Colonic mucosa (tissue), 4 donors: Measurements from ENCODE around the gene ZMYM2. TPM values are rescaled to one million over a fixed set of nuclear protein-coding genes. Genes with fewer than 3 reads are reported as not detected.

Experiments
- DNase-seq: peaks from one replicate; pipeline ENCODE4 v3.0.0-alpha.2; 2020
- H3K27ac ChIP-seq: fragments of 200-600 bp; one replicate; pipeline ENCODE4 v1.8.0; 2021
- H3K27me3 ChIP-seq: fragments of 200-600 bp; one replicate; pipeline ENCODE4 v1.8.0; 2021
- H3K36me3 ChIP-seq: fragments of 200-600 bp; one replicate; pipeline ENCODE4 v1.8.0; 2021
- H3K4me1 ChIP-seq: fragments of 200-600 bp; one replicate; pipeline ENCODE4 v1.8.0; 2021; ENCODE audit warnings: mild to moderate bottlenecking
- H3K4me3 ChIP-seq: fragments of 200-600 bp; one replicate; pipeline ENCODE4 v1.8.0; 2021
- H3K9ac ChIP-seq, 2 donors: one replicate each; pipeline ENCODE4 v1.7.0; 2013; ENCODE audit warnings: control low read depth in 2 of 2, low read depth in 2 of 2, low read length in 2 of 2
- H3K9me3 ChIP-seq: fragments of 200-600 bp; one replicate; pipeline ENCODE4 v1.8.0; 2021
- CTCF ChIP-seq: fragments of 200-600 bp; IDR thresholded peaks from one replicate; pipeline ENCODE4 v1.8.0; 2022; ENCODE audit warnings: antibody characterized with exemption, mild to moderate bottlenecking
- intact Hi-C: fragments of 100-400 bp; cut with DNase I; formaldehyde crosslinking; loops from one replicate; pipeline ENCODE4 v1.14.1; 2022
- total RNA-seq, 2 donors: library from RNA; stranded (reverse); fragmentation: NEBNext Ultra II Directional in 1 of 2; extraction: Animal tissue kit (Norgen Biotek cat#: 25700) in 1 of 2; gene quantifications; one replicate each; pipeline ENCODE4 v1.2.1, GENCODE V29; 2021
- donor health status: healthy.
- donor health status: DM: no; HTN: no; CAD: no.
- donor health status: DM: no; HTN: no; CAD: no.

Gene ZMYM2
- total RNA-seq, 2 donors from 2014 or later: 47.6 to 70.1 TPM

- Histone ChIP-seq H3K9ac (peak overlapping the region; percentile 73 to 78), H3K4me3 (peak overlapping the region; percentile 66), H3K9me3 (no peaks in the 10 kb centered on the region), H3K27ac (peak overlapping the region; percentile 60), H3K4me1 (no peaks in the 10 kb centered on the region), H3K36me3 (no peaks in the 10 kb centered on the region), H3K27me3 (no peaks in the 10 kb centered on the region)
- intact Hi-C loops: no loop called here
- no peak for TF ChIP-seq CTCF
- DNase-seq: peak; percentile 78
These were observed 160.0 kb downstream of the ZMYM2 start for GRCh38 chr13:20118268-20119140.

GRCh38 chr13:20119960-20120359 is 161.4 kb downstream of the ZMYM2 start:
- intact Hi-C loops: no loop called here
- TF ChIP-seq CTCF: no peak
- H3K27me3 ChIP-seq: no peaks in the 10 kb centered on the region
- DNase-seq: no peak
- H3K9ac ChIP-seq: peak overlapping the region in 1 of 2 donors; percentile 70
- no peaks in the 10 kb centered on the region for H3K9me3 ChIP-seq
- H3K27ac ChIP-seq: peak overlapping the region; percentile 60
- H3K4me1 ChIP-seq: no peaks in the 10 kb centered on the region
- H3K36me3 ChIP-seq: no peaks in the 10 kb centered on the region
- H3K4me3 ChIP-seq: no peak overlapping the region

- peak overlapping the region; percentile 64 for H3K27ac ChIP-seq
- intact Hi-C loops: no loop called here
These were observed 162.6 kb downstream of the ZMYM2 start for GRCh38 chr13:20121159-20121525.

GRCh38 chr13:20124303-20124702 is 165.8 kb downstream of the ZMYM2 start:
- DNase-seq: no peak
- Histone ChIP-seq H3K27ac (no peak overlapping the region), H3K4me3 (no peak overlapping the region), H3K27me3 (peaks cover 7% of the 10 kb centered on the region), H3K9me3 (no peaks in the 10 kb centered on the region), H3K4me1 (peaks cover 5% of the 10 kb centered on the region), H3K36me3 (no peaks in the 10 kb centered on the region), H3K9ac (no peak overlapping the region)
- intact Hi-C loops: no loop called here
- no peak for TF ChIP-seq CTCF

More at GRCh38 chr13:20121159-20121525, 162.6 kb downstream of the ZMYM2 start:
- H3K4me1 ChIP-seq: no peaks in the 10 kb centered on the region
- no peaks in the 10 kb centered on the region for H3K9me3 ChIP-seq
- no peak for DNase-seq
- peak overlapping the region in 1 of 2 donors; percentile 70 for H3K9ac ChIP-seq
- no peak for TF ChIP-seq CTCF
- no peaks in the 10 kb centered on the region for H3K36me3 ChIP-seq
- H3K4me3 ChIP-seq: no peak overlapping the region
- H3K27me3 ChIP-seq: no peaks in the 10 kb centered on the region

GRCh38 chr13:20125129-20125782 is 166.7 kb downstream of the ZMYM2 start:
- intact Hi-C loops: no loop called here

More at GRCh38 chr13:20125129-20125782, 166.7 kb downstream of the ZMYM2 start:
- H3K4me1 ChIP-seq: peaks cover 5% of the 10 kb centered on the region
- DNase-seq: no peak
- H3K4me3 ChIP-seq: no peak overlapping the region
- H3K9ac ChIP-seq: no peak overlapping the region
- peaks cover 7% of the 10 kb centered on the region for H3K27me3 ChIP-seq
- no peaks in the 10 kb centered on the region for H3K36me3 ChIP-seq
- H3K27ac ChIP-seq: no peak overlapping the region
- H3K9me3 ChIP-seq: no peaks in the 10 kb centered on the region
- no peak for TF ChIP-seq CTCF
